ENCODE data around the gene RAB11FIP3. TPM values are rescaled to one million over a fixed set of nuclear protein-coding genes. Genes with fewer than 3 reads are reported as not detected.

RAB11FIP3 gene
- total and polyA plus RNA-seq, 2 of the 13 experiments (the other 11 are each of a cell fraction or from before 2014, with no cell fraction given) = 34.3 to 57.6 TPM

DNA sequence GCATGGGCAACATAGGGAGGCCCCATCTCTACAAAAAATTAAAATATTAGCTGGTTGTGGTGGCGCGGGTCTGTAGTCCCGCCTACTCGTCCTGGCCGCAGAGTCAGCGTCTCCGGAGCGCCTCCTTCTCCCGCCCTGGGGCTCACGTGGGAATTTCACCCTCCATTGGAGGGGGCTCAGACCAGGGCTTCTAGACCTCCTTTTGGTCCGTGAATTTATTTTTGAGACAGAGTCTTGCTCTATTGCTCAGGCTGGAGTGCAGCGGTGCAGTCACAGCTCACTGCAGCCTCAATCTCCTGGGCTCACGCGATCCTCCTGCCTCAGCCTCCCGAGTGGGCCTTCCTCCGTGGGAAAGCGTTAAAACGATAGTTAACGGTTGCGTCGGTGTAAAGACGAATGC lies 28.8 kb upstream of the RAB11FIP3 start (continued):
- TF ChIP-seq, protein P1, sequence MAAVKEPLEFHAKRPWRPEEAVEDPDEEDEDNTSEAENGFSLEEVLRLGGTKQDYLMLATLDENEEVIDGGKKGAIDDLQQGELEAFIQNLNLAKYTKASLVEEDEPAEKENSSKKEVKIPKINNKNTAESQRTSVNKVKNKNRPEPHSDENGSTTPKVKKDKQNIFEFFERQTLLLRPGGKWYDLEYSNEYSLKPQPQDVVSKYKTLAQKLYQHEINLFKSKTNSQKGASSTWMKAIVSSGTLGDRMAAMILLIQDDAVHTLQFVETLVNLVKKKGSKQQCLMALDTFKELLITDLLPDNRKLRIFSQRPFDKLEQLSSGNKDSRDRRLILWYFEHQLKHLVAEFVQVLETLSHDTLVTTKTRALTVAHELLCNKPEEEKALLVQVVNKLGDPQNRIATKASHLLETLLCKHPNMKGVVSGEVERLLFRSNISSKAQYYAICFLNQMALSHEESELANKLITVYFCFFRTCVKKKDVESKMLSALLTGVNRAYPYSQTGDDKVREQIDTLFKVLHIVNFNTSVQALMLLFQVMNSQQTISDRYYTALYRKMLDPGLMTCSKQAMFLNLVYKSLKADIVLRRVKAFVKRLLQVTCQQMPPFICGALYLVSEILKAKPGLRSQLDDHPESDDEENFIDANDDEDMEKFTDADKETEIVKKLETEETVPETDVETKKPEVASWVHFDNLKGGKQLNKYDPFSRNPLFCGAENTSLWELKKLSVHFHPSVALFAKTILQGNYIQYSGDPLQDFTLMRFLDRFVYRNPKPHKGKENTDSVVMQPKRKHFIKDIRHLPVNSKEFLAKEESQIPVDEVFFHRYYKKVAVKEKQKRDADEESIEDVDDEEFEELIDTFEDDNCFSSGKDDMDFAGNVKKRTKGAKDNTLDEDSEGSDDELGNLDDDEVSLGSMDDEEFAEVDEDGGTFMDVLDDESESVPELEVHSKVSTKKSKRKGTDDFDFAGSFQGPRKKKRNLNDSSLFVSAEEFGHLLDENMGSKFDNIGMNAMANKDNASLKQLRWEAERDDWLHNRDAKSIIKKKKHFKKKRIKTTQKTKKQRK (IDR thresholded peaks at IDR 0.05; ENCODE audit: low read length) = no peak
- peak; percentile 63; the same call in 1 of the 2 replicates for TF ChIP-seq NFKB2 (CRISPR knock-in tag; IDR thresholded peaks at IDR 0.05; ENCODE audit: borderline replicate concordance)
- TF ChIP-seq, protein P2, sequence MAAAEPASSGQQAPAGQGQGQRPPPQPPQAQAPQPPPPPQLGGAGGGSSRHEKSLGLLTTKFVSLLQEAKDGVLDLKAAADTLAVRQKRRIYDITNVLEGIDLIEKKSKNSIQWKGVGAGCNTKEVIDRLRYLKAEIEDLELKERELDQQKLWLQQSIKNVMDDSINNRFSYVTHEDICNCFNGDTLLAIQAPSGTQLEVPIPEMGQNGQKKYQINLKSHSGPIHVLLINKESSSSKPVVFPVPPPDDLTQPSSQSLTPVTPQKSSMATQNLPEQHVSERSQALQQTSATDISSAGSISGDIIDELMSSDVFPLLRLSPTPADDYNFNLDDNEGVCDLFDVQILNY (CRISPR knock-in tag; conservative IDR thresholded peaks at IDR 0.05) = peak; percentile 80
- TF ChIP-seq, protein P3, sequence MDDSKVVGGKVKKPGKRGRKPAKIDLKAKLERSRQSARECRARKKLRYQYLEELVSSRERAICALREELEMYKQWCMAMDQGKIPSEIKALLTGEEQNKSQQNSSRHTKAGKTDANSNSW (CRISPR knock-in tag; IDR thresholded peaks at IDR 0.05; ENCODE audit: borderline replicate concordance) = no peak
- TF ChIP-seq HOXA5 (CRISPR knock-in tag; IDR thresholded peaks at IDR 0.05) = peak; percentile 46; the same call in 1 of the 2 replicates
- TF ChIP-seq, protein P4, sequence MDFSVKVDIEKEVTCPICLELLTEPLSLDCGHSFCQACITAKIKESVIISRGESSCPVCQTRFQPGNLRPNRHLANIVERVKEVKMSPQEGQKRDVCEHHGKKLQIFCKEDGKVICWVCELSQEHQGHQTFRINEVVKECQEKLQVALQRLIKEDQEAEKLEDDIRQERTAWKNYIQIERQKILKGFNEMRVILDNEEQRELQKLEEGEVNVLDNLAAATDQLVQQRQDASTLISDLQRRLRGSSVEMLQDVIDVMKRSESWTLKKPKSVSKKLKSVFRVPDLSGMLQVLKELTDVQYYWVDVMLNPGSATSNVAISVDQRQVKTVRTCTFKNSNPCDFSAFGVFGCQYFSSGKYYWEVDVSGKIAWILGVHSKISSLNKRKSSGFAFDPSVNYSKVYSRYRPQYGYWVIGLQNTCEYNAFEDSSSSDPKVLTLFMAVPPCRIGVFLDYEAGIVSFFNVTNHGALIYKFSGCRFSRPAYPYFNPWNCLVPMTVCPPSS (IDR thresholded peaks at IDR 0.05) = no peak
- no peak for TF ChIP-seq RXRB (CRISPR knock-in tag; IDR thresholded peaks at IDR 0.05; ENCODE audit: borderline replicate concordance)
- no peak; a peak in 1 of 4 replicates for TF ChIP-seq POLR2A (IDR thresholded peaks at IDR 0.05; ENCODE audit: insufficient read depth in 1 of 2, low read depth in 2 of 2, low read length in 2 of 2)
- TF ChIP-seq BHLHE40 (IDR thresholded peaks at IDR 0.05; ENCODE audit: low read length) = 0 out of 2 replicates have a peak, but pooled peaks have one; percentile 12
- TF ChIP-seq, protein P5, sequence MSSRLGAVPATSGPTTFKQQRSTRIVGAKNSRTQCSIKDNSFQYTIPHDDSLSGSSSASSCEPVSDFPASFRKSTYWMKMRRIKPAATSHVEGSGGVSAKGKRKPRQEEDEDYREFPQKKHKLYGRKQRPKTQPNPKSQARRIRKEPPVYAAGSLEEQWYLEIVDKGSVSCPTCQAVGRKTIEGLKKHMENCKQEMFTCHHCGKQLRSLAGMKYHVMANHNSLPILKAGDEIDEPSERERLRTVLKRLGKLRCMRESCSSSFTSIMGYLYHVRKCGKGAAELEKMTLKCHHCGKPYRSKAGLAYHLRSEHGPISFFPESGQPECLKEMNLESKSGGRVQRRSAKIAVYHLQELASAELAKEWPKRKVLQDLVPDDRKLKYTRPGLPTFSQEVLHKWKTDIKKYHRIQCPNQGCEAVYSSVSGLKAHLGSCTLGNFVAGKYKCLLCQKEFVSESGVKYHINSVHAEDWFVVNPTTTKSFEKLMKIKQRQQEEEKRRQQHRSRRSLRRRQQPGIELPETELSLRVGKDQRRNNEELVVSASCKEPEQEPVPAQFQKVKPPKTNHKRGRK (CRISPR knock-in tag; IDR thresholded peaks at IDR 0.05) = no peak
- TF ChIP-seq, protein P6, sequence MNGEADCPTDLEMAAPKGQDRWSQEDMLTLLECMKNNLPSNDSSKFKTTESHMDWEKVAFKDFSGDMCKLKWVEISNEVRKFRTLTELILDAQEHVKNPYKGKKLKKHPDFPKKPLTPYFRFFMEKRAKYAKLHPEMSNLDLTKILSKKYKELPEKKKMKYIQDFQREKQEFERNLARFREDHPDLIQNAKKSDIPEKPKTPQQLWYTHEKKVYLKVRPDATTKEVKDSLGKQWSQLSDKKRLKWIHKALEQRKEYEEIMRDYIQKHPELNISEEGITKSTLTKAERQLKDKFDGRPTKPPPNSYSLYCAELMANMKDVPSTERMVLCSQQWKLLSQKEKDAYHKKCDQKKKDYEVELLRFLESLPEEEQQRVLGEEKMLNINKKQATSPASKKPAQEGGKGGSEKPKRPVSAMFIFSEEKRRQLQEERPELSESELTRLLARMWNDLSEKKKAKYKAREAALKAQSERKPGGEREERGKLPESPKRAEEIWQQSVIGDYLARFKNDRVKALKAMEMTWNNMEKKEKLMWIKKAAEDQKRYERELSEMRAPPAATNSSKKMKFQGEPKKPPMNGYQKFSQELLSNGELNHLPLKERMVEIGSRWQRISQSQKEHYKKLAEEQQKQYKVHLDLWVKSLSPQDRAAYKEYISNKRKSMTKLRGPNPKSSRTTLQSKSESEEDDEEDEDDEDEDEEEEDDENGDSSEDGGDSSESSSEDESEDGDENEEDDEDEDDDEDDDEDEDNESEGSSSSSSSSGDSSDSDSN (CRISPR knock-in tag; IDR thresholded peaks at IDR 0.05) = no peak
- no peak for TF ChIP-seq CHD2 (IDR thresholded peaks at IDR 0.05; ENCODE audit: low read depth, low read length)
- TF ChIP-seq, protein P7, sequence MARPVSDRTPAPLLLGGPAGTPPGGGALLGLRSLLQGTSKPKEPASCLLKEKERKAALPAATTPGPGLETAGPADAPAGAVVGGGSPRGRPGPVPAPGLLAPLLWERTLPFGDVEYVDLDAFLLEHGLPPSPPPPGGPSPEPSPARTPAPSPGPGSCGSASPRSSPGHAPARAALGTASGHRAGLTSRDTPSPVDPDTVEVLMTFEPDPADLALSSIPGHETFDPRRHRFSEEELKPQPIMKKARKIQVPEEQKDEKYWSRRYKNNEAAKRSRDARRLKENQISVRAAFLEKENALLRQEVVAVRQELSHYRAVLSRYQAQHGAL (CRISPR knock-in tag; IDR thresholded peaks at IDR 0.05; ENCODE audit: not compliant biosample characterization) = no peak
- no peak for TF ChIP-seq JUND (CRISPR knock-in tag; IDR thresholded peaks at IDR 0.05)
- TF ChIP-seq, protein P8, sequence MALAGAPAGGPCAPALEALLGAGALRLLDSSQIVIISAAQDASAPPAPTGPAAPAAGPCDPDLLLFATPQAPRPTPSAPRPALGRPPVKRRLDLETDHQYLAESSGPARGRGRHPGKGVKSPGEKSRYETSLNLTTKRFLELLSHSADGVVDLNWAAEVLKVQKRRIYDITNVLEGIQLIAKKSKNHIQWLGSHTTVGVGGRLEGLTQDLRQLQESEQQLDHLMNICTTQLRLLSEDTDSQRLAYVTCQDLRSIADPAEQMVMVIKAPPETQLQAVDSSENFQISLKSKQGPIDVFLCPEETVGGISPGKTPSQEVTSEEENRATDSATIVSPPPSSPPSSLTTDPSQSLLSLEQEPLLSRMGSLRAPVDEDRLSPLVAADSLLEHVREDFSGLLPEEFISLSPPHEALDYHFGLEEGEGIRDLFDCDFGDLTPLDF (CRISPR knock-in tag; IDR thresholded peaks at IDR 0.05) = 0 out of 2 replicates have a peak, but pooled peaks have one; percentile 45
- TF ChIP-seq HOXA3 (CRISPR knock-in tag; IDR thresholded peaks at IDR 0.05) = no peak; the same call in 1 of the 2 replicates
- no peak for TF ChIP-seq HOXA7 (CRISPR knock-in tag; IDR thresholded peaks at IDR 0.05)
- no peak for TF ChIP-seq NONO (IDR thresholded peaks at IDR 0.05)
- 0 out of 2 replicates have a peak, but pooled peaks have one; percentile 30 for TF ChIP-seq NONO (CRISPR knock-in tag; conservative IDR thresholded peaks at IDR 0.05)
